HG02885 (cell line): ENCODE results near the gene LPGAT1.
A peak's percentile ranks its signal among the peaks of the same experiment; 100 is the strongest.
"Not testable (repeated sequence)": the region's sequence is repeated elsewhere in the genome, so short reads cannot be mapped to it uniquely, and the experiment has no call there.

Experiments
- ATAC-seq: cut with Tn5 transposase; IDR thresholded peaks from one replicate; pipeline ENCODE4 v1.9.1; 2021; ENCODE audit warnings: mild to moderate bottlenecking; ENCODE audit not compliant: unreplicated experiment, poor library complexity

LPGAT1 gene, protein sequence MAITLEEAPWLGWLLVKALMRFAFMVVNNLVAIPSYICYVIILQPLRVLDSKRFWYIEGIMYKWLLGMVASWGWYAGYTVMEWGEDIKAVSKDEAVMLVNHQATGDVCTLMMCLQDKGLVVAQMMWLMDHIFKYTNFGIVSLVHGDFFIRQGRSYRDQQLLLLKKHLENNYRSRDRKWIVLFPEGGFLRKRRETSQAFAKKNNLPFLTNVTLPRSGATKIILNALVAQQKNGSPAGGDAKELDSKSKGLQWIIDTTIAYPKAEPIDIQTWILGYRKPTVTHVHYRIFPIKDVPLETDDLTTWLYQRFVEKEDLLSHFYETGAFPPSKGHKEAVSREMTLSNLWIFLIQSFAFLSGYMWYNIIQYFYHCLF

DNA sequence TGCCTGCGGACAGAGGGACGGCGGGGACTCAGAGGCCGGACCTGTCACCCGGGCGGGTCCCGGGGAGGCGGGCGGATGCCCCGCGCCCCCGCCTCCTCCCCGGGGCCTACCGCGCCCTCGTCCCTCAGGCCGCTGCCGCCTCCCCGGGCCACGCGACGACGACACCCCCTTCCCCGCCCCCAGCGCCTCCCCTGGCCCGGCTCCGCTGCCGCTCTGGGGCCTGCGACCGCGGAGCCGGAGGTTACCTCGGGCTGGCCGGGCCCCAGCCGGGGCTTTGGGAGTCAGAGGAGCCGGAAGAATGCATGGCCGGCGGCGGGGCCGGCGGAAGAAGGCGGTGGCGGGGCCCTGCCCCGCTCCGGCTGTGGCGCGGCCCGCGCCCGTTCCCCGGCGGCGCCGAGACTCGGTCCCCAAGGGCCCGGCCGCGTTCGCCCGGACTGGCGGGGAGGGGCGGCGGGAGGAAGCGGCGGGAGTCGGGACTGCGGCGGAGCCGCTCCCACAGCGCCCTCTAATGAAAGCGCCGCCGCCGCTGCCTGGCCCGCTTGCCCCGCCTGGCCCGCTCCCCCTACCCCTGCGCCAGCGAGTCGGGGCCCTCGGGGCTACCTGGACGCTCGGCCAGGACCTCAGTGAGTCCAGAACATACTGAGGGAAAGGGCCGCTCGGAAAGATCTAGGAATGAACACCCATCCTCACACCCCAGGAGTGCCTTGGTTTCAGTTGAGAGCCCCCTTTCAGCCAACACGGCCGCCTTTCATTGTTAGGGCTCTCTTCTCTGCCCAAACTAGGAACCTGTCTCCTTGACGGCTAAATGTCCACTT is at the start of gene LPGAT1:
Gene LPGAT1 (minus strand): TSS at position 436 of the 815 bp plus-strand sequence. CDS start 1,467 bp downstream, outside the sequence.
- peak; percentile 79 for ATAC-seq

DNA sequence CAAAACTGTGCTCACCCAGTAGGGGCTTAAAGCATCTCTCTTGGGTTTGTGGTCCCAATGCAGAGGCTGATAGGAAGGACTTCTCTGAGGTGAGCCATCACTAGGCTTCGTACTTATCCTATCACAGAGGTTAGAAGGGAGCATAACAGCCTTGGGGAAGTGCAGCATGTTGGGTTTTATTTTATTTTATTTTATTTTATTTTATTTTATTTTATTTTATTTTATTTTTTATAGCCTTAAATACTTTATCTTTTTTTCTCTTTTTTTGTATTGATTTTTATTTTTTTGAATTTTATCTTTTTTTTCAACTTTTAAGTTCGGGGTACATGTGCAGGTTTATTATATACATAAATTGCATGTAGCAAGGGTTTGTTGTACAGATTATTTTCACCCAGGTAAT is 48.9 kb upstream of the LPGAT1 start:
- no peak for ATAC-seq

GRCh38 chr1:211876851-211877590 is 46.5 kb upstream of the LPGAT1 start:
- no peak for ATAC-seq

DNA sequence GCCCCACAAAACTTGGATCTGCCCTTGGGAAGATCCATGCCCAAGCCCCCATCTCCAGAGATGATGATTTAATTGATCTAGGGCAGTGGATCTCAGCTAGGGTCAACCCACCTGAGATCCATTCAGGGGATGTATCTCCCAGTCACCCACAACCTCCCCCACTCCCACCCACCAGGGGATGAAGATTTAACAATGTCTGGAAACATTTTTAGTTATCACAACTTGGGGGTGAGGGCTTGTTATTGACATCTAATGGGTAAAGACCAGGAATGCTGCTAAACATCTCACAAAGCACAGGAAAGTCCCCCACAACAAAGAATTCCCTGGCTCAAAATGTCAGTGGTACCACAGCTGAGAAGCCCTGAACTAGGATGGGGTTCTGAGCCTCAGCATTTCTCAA is 45.0 kb upstream of the LPGAT1 start:
- ATAC-seq = no peak

DNA sequence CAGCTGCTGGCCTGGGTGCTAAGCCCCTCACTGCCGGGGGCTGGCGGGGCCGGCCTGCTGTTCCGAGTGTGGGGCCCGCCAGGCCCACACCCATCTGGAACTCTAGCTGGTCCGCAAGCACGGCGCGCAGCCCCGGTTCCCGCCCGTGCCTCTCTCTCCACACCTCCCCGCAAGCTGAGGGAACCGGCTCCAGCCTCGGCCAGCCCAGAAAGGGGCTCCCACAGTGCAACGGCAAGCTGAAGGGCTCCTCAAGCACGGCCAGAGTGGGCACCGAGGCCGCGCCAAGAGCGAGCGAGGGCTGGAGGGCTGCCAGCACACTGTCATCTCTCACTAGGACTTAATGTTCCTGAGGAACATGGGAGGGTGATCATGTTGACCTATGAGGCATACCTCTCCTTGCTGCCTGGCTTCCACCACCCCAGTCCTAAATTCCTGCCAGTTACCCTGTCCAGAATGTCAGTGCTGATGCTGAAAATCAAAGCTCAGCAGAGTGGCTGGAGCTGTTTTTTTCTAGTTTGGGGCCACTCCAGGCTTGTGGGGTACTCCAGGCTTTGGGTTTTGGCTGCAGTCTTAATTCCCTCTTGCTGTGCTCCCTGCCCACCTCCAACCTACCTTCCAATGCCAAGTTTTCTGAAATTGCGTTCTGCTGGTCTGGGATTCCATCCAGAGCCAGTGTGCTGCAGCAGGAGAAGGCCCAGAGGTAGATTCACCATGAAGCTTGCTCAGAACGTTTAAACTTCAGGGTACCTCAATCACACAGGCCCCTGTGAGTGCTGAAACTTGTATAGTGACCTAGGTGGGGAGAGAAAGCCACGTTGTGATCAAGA is 44.2 kb upstream of the LPGAT1 start:
- no peak for ATAC-seq

DNA sequence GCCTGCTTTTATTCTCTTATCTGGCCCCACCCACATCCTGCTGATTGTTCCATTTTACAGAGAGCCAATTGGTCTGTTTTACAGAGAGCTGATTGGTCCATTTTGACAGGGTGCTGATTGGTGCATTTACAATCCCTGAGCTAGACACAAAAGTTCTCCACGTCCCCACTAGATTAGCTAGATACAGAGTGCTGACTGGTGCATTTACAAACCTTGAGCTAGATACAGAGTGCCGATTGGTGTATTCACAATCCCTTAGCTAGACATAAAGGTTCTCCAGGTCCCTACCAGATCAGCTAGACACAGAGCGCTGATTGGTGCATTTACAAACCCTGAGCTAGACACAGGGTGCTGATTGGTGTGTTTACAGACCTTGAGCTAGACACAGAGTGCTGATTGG is 43.2 kb upstream of the LPGAT1 start:
- ATAC-seq = not testable (repeated sequence)

DNA sequence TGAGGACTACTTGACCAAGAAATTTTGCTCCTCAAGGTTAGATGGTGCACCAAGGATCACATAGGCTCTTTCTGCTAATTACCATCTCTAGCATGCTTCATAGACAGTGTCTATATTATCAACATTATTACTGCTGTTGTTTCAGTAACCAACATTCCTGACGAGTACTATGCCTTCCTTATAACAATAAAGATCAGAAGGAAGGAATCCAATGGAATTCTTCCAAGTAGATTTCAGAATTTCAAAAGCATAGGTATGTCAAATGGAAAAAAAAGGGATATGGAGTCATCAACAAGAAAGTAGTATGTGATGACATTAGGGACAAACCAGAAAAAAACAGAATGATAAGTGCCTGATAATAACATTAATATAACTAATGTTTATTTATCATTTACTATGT is 39.6 kb upstream of the LPGAT1 start:
- ATAC-seq = no peak

DNA sequence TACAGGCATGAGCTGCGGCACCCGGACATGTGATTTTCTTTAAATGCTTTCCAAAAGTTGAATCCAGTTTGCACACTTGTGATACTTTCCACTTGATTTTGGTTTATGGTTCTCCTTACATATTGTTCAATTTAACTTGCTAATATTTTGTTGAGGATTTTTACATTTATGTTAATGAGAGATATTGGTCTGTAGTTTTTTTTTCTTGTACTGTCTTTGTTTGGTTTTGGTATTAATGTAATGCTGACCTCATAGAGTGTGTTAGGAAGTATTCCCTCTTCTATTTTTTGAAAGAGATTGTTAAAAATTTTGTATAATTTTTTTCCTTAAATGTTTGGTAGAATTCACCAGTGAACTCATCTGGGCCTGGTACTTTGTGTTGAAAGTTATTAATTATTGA is 34.6 kb upstream of the LPGAT1 start:
- no peak for ATAC-seq

DNA sequence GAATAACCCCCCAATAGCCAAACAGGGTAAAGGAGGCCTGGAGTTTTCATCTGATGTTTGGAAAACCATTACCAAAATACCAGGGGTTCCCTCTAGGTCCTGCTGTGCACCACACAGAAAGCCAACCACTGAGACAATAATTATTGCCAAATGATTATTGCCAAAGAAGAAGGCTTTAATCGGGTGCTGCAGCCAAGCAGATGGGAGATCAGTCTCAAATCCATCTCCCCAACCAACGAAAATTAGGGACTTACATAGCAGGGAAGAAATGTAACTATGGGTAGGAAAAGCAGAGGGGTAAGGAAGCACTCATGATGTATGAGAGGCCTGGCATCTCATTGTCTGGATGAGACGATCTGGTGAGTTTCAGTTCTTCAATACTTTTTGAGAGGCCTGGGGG is 28.8 kb upstream of the LPGAT1 start:
- ATAC-seq = no peak

DNA sequence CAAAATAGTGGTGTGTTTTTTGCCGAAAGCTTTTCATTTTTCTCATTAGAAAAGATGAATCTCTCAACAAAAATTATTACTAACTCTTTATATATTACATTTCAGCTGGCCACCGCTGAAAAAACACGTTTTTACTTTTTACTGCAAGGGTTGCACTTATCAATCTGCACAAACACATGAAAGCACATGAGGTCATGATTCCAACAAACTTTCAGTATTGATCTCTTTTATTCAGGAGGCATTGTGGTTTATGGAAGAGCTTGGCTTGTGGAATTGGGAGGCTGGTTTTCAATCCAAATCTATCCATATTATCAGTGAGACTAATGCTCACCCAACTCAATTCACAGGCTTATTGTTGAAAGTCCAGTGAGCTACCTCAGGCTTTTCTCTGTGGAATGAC is 20.6 kb upstream of the LPGAT1 start:
- ATAC-seq = no peak

GRCh38 chr1:211843507-211844298 is 13.1 kb upstream of the LPGAT1 start:
- ATAC-seq = no peak

- no peak for ATAC-seq
Observed at GRCh38 chr1:211843018-211843417, 12.5 kb upstream of the LPGAT1 start.

DNA sequence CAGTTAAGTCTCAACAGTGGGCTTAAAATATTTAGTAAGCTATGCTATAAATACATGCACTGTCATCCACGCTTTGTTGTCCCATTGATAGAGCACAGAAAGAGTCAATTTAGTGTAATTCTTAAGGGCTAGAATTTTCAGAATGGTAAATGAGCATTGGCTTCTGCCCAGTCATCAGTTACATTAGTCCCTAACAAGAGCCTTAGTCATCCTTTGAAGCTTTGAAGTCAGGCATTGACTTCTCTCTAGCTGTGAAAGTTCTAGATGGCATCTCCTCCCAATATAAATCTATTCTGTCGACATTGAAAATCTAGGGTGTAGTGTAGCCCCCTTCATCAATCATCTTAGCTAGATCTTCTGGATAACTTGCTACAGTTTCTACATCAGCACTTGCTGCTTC is 12.0 kb upstream of the LPGAT1 start:
- ATAC-seq = no peak

- no peak for ATAC-seq
Observed at GRCh38 chr1:211839106-211839505, 8.5 kb upstream of the LPGAT1 start.

GRCh38 chr1:211833174-211833820 is 2.7 kb upstream of the LPGAT1 start:
- ATAC-seq = no peak

DNA sequence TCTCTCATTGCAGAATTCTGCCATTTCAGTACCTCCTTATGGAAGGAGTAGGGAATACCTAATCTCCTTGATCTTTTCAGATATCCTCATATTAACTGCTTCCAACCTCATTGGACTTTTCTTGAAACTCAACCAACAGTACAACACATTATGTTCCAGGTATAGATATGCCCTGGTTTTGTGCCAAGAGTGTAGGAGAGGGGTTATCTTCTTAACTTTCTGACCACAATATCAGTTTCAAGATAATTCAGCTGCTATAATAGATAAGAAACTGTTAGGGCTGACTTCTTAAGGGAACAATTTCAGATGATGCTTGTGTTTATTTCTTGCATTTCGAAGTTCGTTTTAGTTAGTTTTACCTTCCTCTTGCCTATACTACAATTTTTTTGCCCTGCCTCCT is 2.1 kb upstream of the LPGAT1 start:
- ATAC-seq = no peak

GRCh38 chr1:211831558-211832323 is 1.2 kb upstream of the LPGAT1 start:
- ATAC-seq = no peak

GRCh38 chr1:211830055-211830327 is 572 bp downstream of the LPGAT1 start:
- ATAC-seq = peak; percentile 24
